ENCODE results near the gene PDS5B.
"Not testable (repeated sequence)": the region's sequence is repeated elsewhere in the genome, so short reads cannot be mapped to it uniquely, and the experiment has no call there.

PDS5B gene

DNA sequence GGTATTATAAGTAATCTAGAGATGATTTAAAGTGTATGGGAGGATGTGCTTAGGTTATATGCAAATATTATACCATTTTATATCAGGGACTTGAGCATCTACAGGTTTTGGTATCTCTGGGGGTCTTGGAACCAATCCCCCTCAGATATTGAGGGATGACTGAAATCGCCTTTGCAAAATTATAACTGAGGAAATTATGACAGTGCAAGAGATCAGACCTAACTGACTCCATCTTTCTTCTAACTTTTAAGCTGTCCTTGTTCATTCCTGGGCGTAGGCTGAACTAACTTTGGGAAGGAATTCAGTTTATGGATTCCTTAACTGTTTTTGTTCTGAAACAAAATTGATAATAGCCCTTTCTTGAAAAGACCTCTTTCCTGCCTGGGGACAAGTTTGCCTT lies 239.2 kb downstream of the PDS5B start:
- H4K20me1 ChIP-seq (ENCODE audit: low read depth, low read length) = no peaks in the 10 kb centered on the region
- H3K4me2 ChIP-seq (ENCODE audit: low read depth, low read length, poor library complexity, severe bottlenecking) = no peak overlapping the region
- no peak overlapping the region for H3K4me3 ChIP-seq (ENCODE audit: insufficient read depth, low read length, poor library complexity, severe bottlenecking)
- no peak for TF ChIP-seq EZH2phosphoT487 (conservative IDR thresholded peaks at IDR 0.05; ENCODE audit: low read length)
- TF ChIP-seq, protein P1, sequence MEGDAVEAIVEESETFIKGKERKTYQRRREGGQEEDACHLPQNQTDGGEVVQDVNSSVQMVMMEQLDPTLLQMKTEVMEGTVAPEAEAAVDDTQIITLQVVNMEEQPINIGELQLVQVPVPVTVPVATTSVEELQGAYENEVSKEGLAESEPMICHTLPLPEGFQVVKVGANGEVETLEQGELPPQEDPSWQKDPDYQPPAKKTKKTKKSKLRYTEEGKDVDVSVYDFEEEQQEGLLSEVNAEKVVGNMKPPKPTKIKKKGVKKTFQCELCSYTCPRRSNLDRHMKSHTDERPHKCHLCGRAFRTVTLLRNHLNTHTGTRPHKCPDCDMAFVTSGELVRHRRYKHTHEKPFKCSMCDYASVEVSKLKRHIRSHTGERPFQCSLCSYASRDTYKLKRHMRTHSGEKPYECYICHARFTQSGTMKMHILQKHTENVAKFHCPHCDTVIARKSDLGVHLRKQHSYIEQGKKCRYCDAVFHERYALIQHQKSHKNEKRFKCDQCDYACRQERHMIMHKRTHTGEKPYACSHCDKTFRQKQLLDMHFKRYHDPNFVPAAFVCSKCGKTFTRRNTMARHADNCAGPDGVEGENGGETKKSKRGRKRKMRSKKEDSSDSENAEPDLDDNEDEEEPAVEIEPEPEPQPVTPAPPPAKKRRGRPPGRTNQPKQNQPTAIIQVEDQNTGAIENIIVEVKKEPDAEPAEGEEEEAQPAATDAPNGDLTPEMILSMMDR (IDR thresholded peaks at IDR 0.05; ENCODE audit: insufficient read depth, low read length, poor library complexity, severe bottlenecking) = no peak
- no peaks in the 10 kb centered on the region for H3K9me2 ChIP-seq (replicated peaks; ENCODE audit: insufficient read depth, low read length)
- H3K9me3 ChIP-seq (ENCODE audit: insufficient read depth, low read length) = no peaks in the 10 kb centered on the region
- no peaks in the 10 kb centered on the region for H3F3A ChIP-seq (ENCODE audit: insufficient read depth)
- no peak overlapping the region for H3K27ac ChIP-seq (ENCODE audit: low read depth, low read length)
- no peak overlapping the region for H3K9ac ChIP-seq (ENCODE audit: low read length)
- no peaks in the 10 kb centered on the region for H3K79me2 ChIP-seq (ENCODE audit: insufficient read depth, low read length)
- H2AFZ ChIP-seq (ENCODE audit: low read depth, low read length, severe bottlenecking) = no peak overlapping the region
- H3K36me3 ChIP-seq (ENCODE audit: low read length) = no peaks in the 10 kb centered on the region
- H3K27me3 ChIP-seq (ENCODE audit: low read length) = no peaks in the 10 kb centered on the region

DNA sequence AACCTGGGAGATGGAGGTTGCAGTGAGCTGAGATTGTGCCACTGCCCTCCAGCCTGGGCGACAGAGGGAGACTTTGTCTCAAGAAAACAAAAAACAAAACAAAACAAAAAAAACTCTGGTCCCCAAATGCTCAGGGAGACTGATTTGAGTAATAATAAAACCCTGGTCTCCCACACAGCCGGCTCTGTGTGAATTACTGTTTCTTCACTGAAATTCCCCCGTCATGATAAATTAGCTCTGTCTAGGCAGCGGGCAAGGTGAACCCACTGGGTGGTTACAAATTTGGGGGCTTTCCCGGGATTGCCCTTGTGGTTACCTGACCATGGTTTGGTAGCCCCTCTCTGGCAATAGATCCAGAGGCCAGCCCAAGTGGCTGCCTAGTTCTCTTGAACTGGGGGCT lies 240.1 kb downstream of the PDS5B start:
- not testable (repeated sequence) for H3K27me3 ChIP-seq (ENCODE audit: low read length); H4K20me1 ChIP-seq (ENCODE audit: low read depth, low read length); H3K4me2 ChIP-seq (ENCODE audit: low read depth, low read length, poor library complexity, severe bottlenecking); H3K9me2 ChIP-seq (replicated peaks; ENCODE audit: insufficient read depth, low read length); H3K27ac ChIP-seq (ENCODE audit: low read depth, low read length); H3K4me3 ChIP-seq (ENCODE audit: insufficient read depth, low read length, poor library complexity, severe bottlenecking); H3K9ac ChIP-seq (ENCODE audit: low read length); H3K79me2 ChIP-seq (ENCODE audit: insufficient read depth, low read length); H3K9me3 ChIP-seq (ENCODE audit: insufficient read depth, low read length); H3K36me3 ChIP-seq (ENCODE audit: low read length); H3F3A ChIP-seq (ENCODE audit: insufficient read depth); H2AFZ ChIP-seq (ENCODE audit: low read depth, low read length, severe bottlenecking)

Measured in SU-DHL-6 (cell line).